AG04450 (cell line): ENCODE results near the gene CHRM2. TPM values are rescaled to one million over a fixed set of nuclear protein-coding genes. Genes with fewer than 3 reads are reported as not detected.

Experiments
- CTCF ChIA-PET: fragments of 300-600, 350-600 bp; formaldehyde crosslinking; extraction: SDS; loops from one replicate; lab custom pipeline; 2022; ENCODE audit warnings: antibody characterized with exemption, inconsistent platforms; lab: Charles Lee
- POLR2A ChIA-PET: fragments of 350-600 bp; formaldehyde crosslinking; extraction: SDS; loops from one replicate; lab custom pipeline; 2021; ENCODE audit warnings: antibody characterized with exemption, inconsistent platforms; lab: Yijun Ruan, JAX
- DNase-seq: peaks from one replicate; pipeline ENCODE4 v3.0.0-alpha.2; 2011; ENCODE audit warnings: low read depth, low spot score
- H3K27ac ChIP-seq: one replicate; pipeline ENCODE4 v1.5.1; 2012; ENCODE audit warnings: low read depth, low read length, control low read depth
- H3K27me3 ChIP-seq: one replicate; pipeline ENCODE4 v1.6.0; 2012; ENCODE audit warnings: low read length; ENCODE audit not compliant: control insufficient read depth, insufficient read depth
- H3K4me3 ChIP-seq: 2 replicates; pipeline ENCODE4 v1.5.1; 2011; ENCODE audit warnings: mild to moderate bottlenecking, low read depth, low read length, control low read depth
- H3K9me3 ChIP-seq: 2 replicates; pipeline ENCODE4 v1.5.1; 2012; ENCODE audit warnings: low read length; ENCODE audit not compliant: control insufficient read depth, insufficient read depth
- polyA plus RNA-seq: library from polyadenylated mRNA; depleted of rRNA; stranded (reverse); fragments of >200 nt; gene quantifications from 2 replicates; pipeline ENCODE4 v1.2.3, GENCODE V29; 2011
- TF ChIP-seq, protein P1 (sequence below): IDR thresholded peaks from 2 replicates; pipeline ENCODE4 v1.5.1; 2011; ENCODE audit warnings: low read depth, low read length, control low read depth, inconsistent platforms

Gene CHRM2
- polyA plus RNA-seq, 1 experiment = 85.6 TPM

DNA sequence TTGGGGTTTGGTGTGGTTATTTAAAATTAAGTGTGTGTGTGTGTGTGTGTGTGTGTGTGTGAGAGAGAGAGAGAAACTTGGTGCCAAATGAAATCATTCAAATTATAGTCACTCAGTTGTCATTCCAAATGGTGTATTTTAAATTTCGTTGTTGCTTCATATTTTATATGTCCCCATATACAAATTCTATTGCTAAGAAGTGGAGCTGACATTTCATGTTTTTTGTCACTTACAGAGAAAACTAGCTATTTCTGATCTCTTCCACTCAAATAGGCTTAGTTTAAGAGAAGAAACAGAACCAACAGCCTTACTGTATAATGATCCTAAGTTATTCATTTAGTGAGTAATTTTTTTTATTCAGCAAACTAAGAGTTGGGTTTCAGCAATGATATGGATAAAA is 42.3 kb downstream of the CHRM2 start:
- CTCF ChIA-PET = interaction anchor here (1.4 kb wide), 1 partner anchor 681 kb away, joined by 3 read pairs; no protein-coding TSS in a partner anchor

DNA sequence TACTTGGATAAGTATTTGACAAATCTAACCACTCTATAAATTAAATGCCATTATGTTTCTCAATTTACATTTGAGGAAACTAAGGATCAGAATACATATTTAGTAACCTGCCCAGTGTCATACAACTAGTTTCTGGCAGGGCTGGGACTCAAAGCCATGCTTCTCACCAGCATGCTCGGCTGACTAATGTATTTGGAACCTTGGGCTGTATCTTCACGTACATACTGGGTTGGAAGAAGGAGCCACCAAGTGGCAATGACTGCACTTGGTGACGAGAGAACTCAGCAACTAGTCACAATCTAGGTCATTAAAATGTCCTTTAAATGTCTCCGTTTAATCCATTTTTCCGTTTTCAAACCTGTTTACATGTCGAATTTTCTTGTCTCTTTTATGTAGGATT is 42.9 kb downstream of the CHRM2 start:
- TF ChIP-seq, protein P1, sequence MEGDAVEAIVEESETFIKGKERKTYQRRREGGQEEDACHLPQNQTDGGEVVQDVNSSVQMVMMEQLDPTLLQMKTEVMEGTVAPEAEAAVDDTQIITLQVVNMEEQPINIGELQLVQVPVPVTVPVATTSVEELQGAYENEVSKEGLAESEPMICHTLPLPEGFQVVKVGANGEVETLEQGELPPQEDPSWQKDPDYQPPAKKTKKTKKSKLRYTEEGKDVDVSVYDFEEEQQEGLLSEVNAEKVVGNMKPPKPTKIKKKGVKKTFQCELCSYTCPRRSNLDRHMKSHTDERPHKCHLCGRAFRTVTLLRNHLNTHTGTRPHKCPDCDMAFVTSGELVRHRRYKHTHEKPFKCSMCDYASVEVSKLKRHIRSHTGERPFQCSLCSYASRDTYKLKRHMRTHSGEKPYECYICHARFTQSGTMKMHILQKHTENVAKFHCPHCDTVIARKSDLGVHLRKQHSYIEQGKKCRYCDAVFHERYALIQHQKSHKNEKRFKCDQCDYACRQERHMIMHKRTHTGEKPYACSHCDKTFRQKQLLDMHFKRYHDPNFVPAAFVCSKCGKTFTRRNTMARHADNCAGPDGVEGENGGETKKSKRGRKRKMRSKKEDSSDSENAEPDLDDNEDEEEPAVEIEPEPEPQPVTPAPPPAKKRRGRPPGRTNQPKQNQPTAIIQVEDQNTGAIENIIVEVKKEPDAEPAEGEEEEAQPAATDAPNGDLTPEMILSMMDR = no peak
- Histone ChIP-seq H3K27me3 (no peaks in the 10 kb centered on the region), H3K4me3 (no peak overlapping the region), H3K27ac (no peak overlapping the region), H3K9me3 (no peaks in the 10 kb centered on the region)
- POLR2A ChIA-PET = interaction anchor here (0.7 kb wide), 1 partner anchor 1259 kb away, joined by 3 read pairs; no protein-coding TSS in a partner anchor
- CTCF ChIA-PET = interaction anchor here (1.4 kb wide), 1 partner anchor 681 kb away, joined by 3 read pairs; no protein-coding TSS in a partner anchor
- no peak for DNase-seq

More for the DNA sequence above, 42.3 kb downstream of the CHRM2 start:
- POLR2A ChIA-PET = interaction anchor here (0.7 kb wide), 1 partner anchor 1259 kb away, joined by 3 read pairs; no protein-coding TSS in a partner anchor
- Histone ChIP-seq H3K27ac (no peak overlapping the region), H3K4me3 (no peak overlapping the region), H3K27me3 (no peaks in the 10 kb centered on the region), H3K9me3 (no peaks in the 10 kb centered on the region)
- DNase-seq = no peak
- TF ChIP-seq, protein P1 = no peak

DNA sequence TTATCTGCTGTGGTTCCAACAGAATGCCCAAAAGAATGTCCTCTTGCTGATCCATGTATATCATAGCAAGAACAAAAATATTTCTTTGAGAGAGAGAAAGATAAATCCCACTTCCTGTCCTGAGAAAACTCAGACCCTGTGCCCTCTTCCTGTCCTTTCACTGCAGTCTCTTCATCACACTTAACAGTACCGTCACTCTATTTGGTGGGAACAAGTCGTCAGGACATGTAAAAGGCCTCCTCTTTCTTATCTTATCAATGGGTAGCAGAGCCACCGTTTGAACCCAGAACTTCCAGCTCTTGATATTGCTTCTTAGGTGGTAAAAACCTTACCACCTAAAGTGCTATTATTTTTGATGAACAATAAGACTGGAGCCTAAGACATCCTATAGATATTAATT is 43.9 kb downstream of the CHRM2 start:
- CTCF ChIA-PET = interaction anchor here (0.6 kb wide), 1 partner anchor 38 kb away, joined by 3 read pairs; no protein-coding TSS in a partner anchor
- no peak for DNase-seq
- H3K27ac ChIP-seq = no peak overlapping the region
- POLR2A ChIA-PET = no interaction called here
- TF ChIP-seq, protein P1 = no peak
- H3K27me3 ChIP-seq = no peaks in the 10 kb centered on the region
- no peaks in the 10 kb centered on the region for H3K9me3 ChIP-seq
- H3K4me3 ChIP-seq = no peak overlapping the region

DNA sequence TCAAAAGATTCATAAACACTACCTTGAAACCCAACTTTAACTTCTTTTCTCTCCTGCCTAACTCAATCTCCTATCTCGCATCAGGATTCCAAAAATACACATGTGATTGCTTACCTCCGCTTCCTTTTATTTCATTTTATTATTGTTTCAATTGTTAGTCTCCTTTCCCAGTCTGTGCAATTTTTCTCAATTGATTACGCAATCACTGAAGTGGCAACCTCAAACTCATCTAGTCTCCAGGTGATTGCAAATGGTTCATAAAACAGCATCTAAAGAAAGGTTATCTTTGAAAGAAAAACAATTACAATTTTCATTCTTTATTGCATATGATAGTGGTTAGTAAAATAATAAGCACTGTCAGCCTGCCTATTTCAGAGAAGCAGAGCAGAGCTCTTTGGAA is 45.6 kb downstream of the CHRM2 start:
- Histone ChIP-seq H3K4me3 (no peak overlapping the region), H3K27ac (no peak overlapping the region), H3K27me3 (no peaks in the 10 kb centered on the region), H3K9me3 (no peaks in the 10 kb centered on the region)
- ChIA-PET CTCF (interaction anchor here (1.0 kb wide), 1 partner anchor 10 kb away, joined by 3 read pairs; no protein-coding TSS in a partner anchor), POLR2A (no interaction called here)
- no peak for DNase-seq
- TF ChIP-seq, protein P1 = no peak

DNA sequence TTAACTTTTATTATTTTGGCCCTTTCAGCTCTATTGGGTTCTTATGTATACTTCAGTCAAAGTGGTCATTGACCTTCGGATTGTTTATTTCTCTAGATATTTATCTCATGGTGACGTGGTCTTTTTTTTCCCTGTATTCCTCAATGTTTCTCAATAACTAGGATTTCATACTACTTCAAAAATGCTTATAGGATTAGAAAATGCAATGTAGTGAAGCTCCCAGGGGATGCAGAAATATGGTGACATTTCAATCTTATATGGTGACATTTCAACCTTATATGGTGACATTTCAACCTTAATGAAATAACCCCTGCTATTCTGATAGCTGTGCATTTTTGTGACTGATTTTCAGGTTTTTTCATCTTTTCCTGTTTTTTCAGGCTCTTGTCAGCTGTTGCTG is 51.4 kb downstream of the CHRM2 start:
- TF ChIP-seq, protein P1 = no peak
- DNase-seq = no peak
- Histone ChIP-seq H3K27ac (no peak overlapping the region), H3K27me3 (no peaks in the 10 kb centered on the region), H3K9me3 (no peaks in the 10 kb centered on the region), H3K4me3 (no peak overlapping the region)
- ChIA-PET POLR2A (no interaction called here), CTCF (interaction anchor here (0.6 to 1.7 kb wide), 2 partner anchors 46 to 512 kb away, joined by 3 to 4 read pairs; no protein-coding TSS in a partner anchor)
